AG04449 (cell line): Measurements from ENCODE around the gene FANCC.

Source experiments
- CTCF ChIA-PET: fragments of 350-600 bp; formaldehyde crosslinking; extraction: SDS; loops from one replicate; lab custom pipeline; 2021; ENCODE audit warnings: antibody characterized with exemption; lab: Yijun Ruan, JAX
- POLR2A ChIA-PET: fragments of 400-600, 350-600 bp; formaldehyde crosslinking; extraction: SDS; loops from one replicate; lab custom pipeline; 2020; ENCODE audit warnings: antibody characterized with exemption, inconsistent platforms; lab: Yijun Ruan, JAX
- DNase-seq: peaks from one replicate; pipeline ENCODE4 v3.0.0-alpha.2; 2010; ENCODE audit warnings: low read depth, low spot score
- H3K4me3 ChIP-seq: 2 replicates; pipeline ENCODE4 v1.5.1; 2011; ENCODE audit warnings: low read depth, mild to moderate bottlenecking, control low read depth, low read length
- TF ChIP-seq, protein P1 (sequence below): IDR thresholded peaks from one replicate; pipeline ENCODE4 v1.5.1; 2011; ENCODE audit warnings: mild to moderate bottlenecking, moderate library complexity, low read length, control low read depth, inconsistent platforms; ENCODE audit not compliant: insufficient read depth; ENCODE audit errors: missing control alignments

FANCC gene

GRCh38 chr9:95083086-95083768, 234.3 kb downstream of the FANCC start:
- ChIA-PET CTCF (interaction anchor here (1.0 to 1.5 kb wide), 4 partner anchors 10 to 301 kb away, joined by 3 to 4 read pairs (median 3); no protein-coding TSS in a partner anchor), POLR2A (no interaction called here)
- DNase-seq: no peak
- no peak overlapping the region for H3K4me3 ChIP-seq
- TF ChIP-seq, protein P1, sequence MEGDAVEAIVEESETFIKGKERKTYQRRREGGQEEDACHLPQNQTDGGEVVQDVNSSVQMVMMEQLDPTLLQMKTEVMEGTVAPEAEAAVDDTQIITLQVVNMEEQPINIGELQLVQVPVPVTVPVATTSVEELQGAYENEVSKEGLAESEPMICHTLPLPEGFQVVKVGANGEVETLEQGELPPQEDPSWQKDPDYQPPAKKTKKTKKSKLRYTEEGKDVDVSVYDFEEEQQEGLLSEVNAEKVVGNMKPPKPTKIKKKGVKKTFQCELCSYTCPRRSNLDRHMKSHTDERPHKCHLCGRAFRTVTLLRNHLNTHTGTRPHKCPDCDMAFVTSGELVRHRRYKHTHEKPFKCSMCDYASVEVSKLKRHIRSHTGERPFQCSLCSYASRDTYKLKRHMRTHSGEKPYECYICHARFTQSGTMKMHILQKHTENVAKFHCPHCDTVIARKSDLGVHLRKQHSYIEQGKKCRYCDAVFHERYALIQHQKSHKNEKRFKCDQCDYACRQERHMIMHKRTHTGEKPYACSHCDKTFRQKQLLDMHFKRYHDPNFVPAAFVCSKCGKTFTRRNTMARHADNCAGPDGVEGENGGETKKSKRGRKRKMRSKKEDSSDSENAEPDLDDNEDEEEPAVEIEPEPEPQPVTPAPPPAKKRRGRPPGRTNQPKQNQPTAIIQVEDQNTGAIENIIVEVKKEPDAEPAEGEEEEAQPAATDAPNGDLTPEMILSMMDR: no peak

GRCh38 chr9:95082401-95083084, 235.0 kb downstream of the FANCC start:
- TF ChIP-seq, protein P1: no peak
- no peak overlapping the region for H3K4me3 ChIP-seq
- CTCF ChIA-PET: interaction anchor here (1.0 kb wide), 1 partner anchor 46 kb away, joined by 3 read pairs; no protein-coding TSS in a partner anchor
- POLR2A ChIA-PET: no interaction called here
- no peak for DNase-seq

DNA sequence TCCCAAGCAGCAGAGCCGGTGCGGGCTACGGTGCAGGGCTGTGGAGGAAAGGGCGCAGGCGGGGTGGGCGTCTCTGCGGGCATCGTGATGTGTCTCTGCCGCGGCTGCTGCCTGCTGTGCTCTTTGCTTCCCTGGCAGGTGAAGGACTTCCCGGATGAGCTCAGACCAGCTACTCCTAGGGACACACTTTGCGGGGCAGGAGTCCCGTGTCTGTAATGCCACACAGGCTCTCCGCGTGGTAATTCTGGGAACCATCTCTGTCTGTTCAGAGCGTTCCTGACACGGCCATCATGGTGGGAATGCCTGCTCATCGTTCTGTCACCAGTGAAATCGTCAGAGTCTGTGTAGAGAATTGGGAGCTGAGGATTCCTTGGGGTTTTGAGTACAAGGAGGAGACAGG, 235.5 kb downstream of the FANCC start:
- ChIA-PET POLR2A (no interaction called here), CTCF (interaction anchor here (1.0 to 1.1 kb wide), 2 partner anchors 10 to 46 kb away, joined by 3 read pairs; no protein-coding TSS in a partner anchor)
- TF ChIP-seq, protein P1: no peak
- DNase-seq: no peak
- H3K4me3 ChIP-seq: no peak overlapping the region

GRCh38 chr9:95080961-95081647, 236.4 kb downstream of the FANCC start:
- H3K4me3 ChIP-seq: no peak overlapping the region
- TF ChIP-seq, protein P1: no peak
- POLR2A ChIA-PET: no interaction called here
- CTCF ChIA-PET: interaction anchor here (0.9 to 1.1 kb wide), 3 partner anchors 11 to 400 kb away, joined by 3 read pairs; no protein-coding TSS in a partner anchor
- DNase-seq: no peak

- POLR2A ChIA-PET: no interaction called here
- TF ChIP-seq, protein P1: no peak
- DNase-seq: no peak
- CTCF ChIA-PET: no interaction called here
- H3K4me3 ChIP-seq: no peak overlapping the region
These were observed 238.0 kb downstream of the FANCC start for GRCh38 chr9:95079461-95079860.

- no peak for DNase-seq
- TF ChIP-seq, protein P1: no peak
- ChIA-PET CTCF (no interaction called here), POLR2A (no interaction called here)
- H3K4me3 ChIP-seq: no peak overlapping the region
These were observed 238.6 kb downstream of the FANCC start for GRCh38 chr9:95078939-95079338.
